A549 (cell line): ENCODE results near the gene PAM16. TPM values are rescaled to one million over a fixed set of nuclear protein-coding genes. Genes with fewer than 3 reads are reported as not detected.

Experiments
- ATAC-seq, 2 experiments: fragments of 200-7000 bp in 1 of 2; fragments of >200 bp in 1 of 2; cut with Nextera tagmentation in 1 of 2; cut with Tn5 transposase in 1 of 2; 3 replicates each; pipeline versions ENCODE4 v1.8.0 to v1.9.1; 2018 to 2020; ENCODE audit warnings: mild to moderate bottlenecking in 1 of 2, moderate library complexity in 1 of 2
- CTCF ChIA-PET: fragments of 300-600 bp; sonication (Branson Sonifier 250); formaldehyde crosslinking; extraction: SDS; loops from one replicate; lab custom pipeline; 2021; ENCODE audit warnings: antibody characterized with exemption, inconsistent platforms; lab: Yijun Ruan, JAX
- POLR2A ChIA-PET: fragments of 350-600 bp; formaldehyde crosslinking; extraction: SDS; loops from one replicate; lab custom pipeline; 2021; ENCODE audit warnings: antibody characterized with exemption, inconsistent platforms; lab: Yijun Ruan, JAX
- DNase-seq, 2 experiments: peaks; one replicate each; pipeline versions ENCODE4 v3.0.0 to v3.0.0-alpha.2; 2011 to 2016; ENCODE audit warnings: low read depth in 1 of 2, low spot score in 1 of 2
- FAIRE-seq: peaks from 2 replicates; lab custom pipeline; 2011; peaks lifted over from hg19 to GRCh38; lab: Jason Lieb, UNC
- H3K27ac ChIP-seq, 2 experiments: fragments of >200 bp; sonication (Bioruptor Twin); formaldehyde crosslinking; 3 replicates each; pipeline ENCODE4 v1.5.1; 2016 to 2017
- H3K4me1 ChIP-seq: fragments of >200 bp; sonication (Bioruptor Twin); formaldehyde crosslinking; 3 replicates; pipeline ENCODE4 v1.6.1; 2016
- H3K4me2 ChIP-seq: fragments of >200 bp; sonication (Bioruptor Twin); formaldehyde crosslinking; 3 replicates; pipeline ENCODE4 v1.6.1; 2016
- H3K4me3 ChIP-seq: fragments of >200 bp; sonication (Bioruptor Twin); formaldehyde crosslinking; 3 replicates; pipeline ENCODE4 v1.5.1; 2016
- H3K9me3 ChIP-seq: fragments of >200 bp; sonication (Bioruptor Twin); formaldehyde crosslinking; 3 replicates; pipeline ENCODE4 v1.6.1; 2016
- BCL3 ChIP-seq: fragments of >200 bp; sonication (Bioruptor Twin); formaldehyde crosslinking; IDR thresholded peaks from 3 replicates; pipeline ENCODE4 v1.6.1; 2016
- CBX2 ChIP-seq: fragments of 200-600 bp; sonication (generic); IDR thresholded peaks from 2 replicates; pipeline ENCODE4 v1.6.1; 2016; ENCODE audit warnings: low read depth, mild to moderate bottlenecking, borderline replicate concordance
- EHMT2 ChIP-seq: fragments of 200-600 bp; sonication (generic); IDR thresholded peaks from 2 replicates; pipeline ENCODE4 v1.6.1; 2016; ENCODE audit warnings: antibody characterized with exemption, low read depth, mild to moderate bottlenecking, moderate library complexity
- EP300 ChIP-seq, 2 experiments: fragments of >200 bp; sonication (Bioruptor Twin); formaldehyde crosslinking; IDR thresholded peaks; 2 replicates in 1 of 2; 3 replicates in 1 of 2; pipeline ENCODE4 v1.6.1; 2016 to 2017
- FOSL2 ChIP-seq, 2 experiments: fragments of 450-650 bp in 1 of 2; fragments of >200 bp in 1 of 2; sonication (Bioruptor Twin) in 1 of 2; formaldehyde crosslinking; IDR thresholded peaks; 2 replicates each; pipeline versions ENCODE4 v1.5.0 to v1.6.1; 2016 to 2020; ENCODE audit warnings: mild to moderate bottlenecking in 1 of 2, moderate library complexity in 1 of 2
- HDAC2 ChIP-seq: fragments of 200-600 bp; sonication (generic); IDR thresholded peaks from 2 replicates; pipeline ENCODE4 v1.6.1; 2016
- HOXA7 ChIP-seq: fragments of 250-450 bp; sonication (Bioruptor Pico); IDR thresholded peaks from 2 replicates; pipeline ENCODE4 v1.5.0; 2020; ENCODE audit warnings: mild to moderate bottlenecking, moderate library complexity
- KDM5A ChIP-seq: fragments of 200-600 bp; sonication (generic); IDR thresholded peaks from 2 replicates; pipeline ENCODE4 v1.6.1; 2016; ENCODE audit warnings: antibody characterized with exemption, mild to moderate bottlenecking
- MAX ChIP-seq: IDR thresholded peaks from 2 replicates; pipeline ENCODE4 v1.6.1; 2012
- MAZ ChIP-seq: fragments of 150-350 bp; IDR thresholded peaks from 2 replicates; pipeline ENCODE4 v1.6.1; 2014; ENCODE audit warnings: antibody characterized with exemption, low read depth, low read length, borderline replicate concordance
- NPAS2 ChIP-seq: fragments of 250-450 bp; sonication (Bioruptor Pico); IDR thresholded peaks from 2 replicates; pipeline ENCODE4 v1.8.0; 2022; ENCODE audit warnings: mild to moderate bottlenecking, moderate library complexity, borderline replicate concordance
- TFCP2L1 ChIP-seq: fragments of 250-450 bp; sonication (Bioruptor Pico); IDR thresholded peaks from 2 replicates; pipeline ENCODE4 v1.5.0; 2021; ENCODE audit warnings: mild to moderate bottlenecking
- USF2 ChIP-seq: fragments of 450-650 bp; IDR thresholded peaks from 2 replicates; pipeline ENCODE4 v1.6.1; 2014; ENCODE audit warnings: antibody characterized with exemption
- WGBS: methylation state at CpG from one replicate; pipeline ENCODE4 v1.1.6; 2017; ENCODE audit errors: missing lambda C conversion rate; 5-methylcytosine and 5-hydroxymethylcytosine counted together
- polyA plus RNA-seq, 4 experiments: library from polyadenylated mRNA; depleted of rRNA in 3 of 4; stranded (reverse); fragments of >200 nt; fragmentation: RNase III in 1 of 4; extraction: RNeasy Plus Mini Kit Qiagen cat#74134 plus additional on column Dnase treatment in 1 of 4; gene quantifications; 2 replicates in 3 of 4; 3 replicates in 1 of 4; pipeline ENCODE4 v1.2.3, GENCODE V29; 2011 to 2017

PAM16 gene
- polyA plus RNA-seq, 2 of the 4 experiments (the other 2 are of a cell fraction): 55.1 to 59.1 TPM

GRCh38 chr16:4387781-4388180 lies 36.7 kb upstream of the PAM16 start (continued):
- TF ChIP-seq EP300 (IDR thresholded peaks at IDR 0.05): no peak
- TF ChIP-seq USF2: no peak
- no peak for TF ChIP-seq KDM5A
- TF ChIP-seq NPAS2 (CRISPR knock-in tag): no peak

GRCh38 chr16:4386951-4387565 lies 35.9 kb upstream of the PAM16 start:
- peak overlapping the region in 1 of 2 experiments; percentile 26; a peak in 1 of 6 replicates for H3K27ac ChIP-seq
- H3K4me3 ChIP-seq: no peak overlapping the region
- no peak for ATAC-seq
- ChIA-PET POLR2A (no interaction called here), CTCF (interaction anchor here (0.6 to 32.6 kb wide), 8 partner anchors 12 to 700 kb away, joined by 3 to 833 read pairs (median 4); partner anchors contain the start of gene VASN)
- no peak overlapping the region for H3K4me2 ChIP-seq
- DNase-seq: no peak
- H3K9me3 ChIP-seq: no peaks in the 10 kb centered on the region
- no peak for TF ChIP-seq HOXA7 (CRISPR knock-in tag)
- TF ChIP-seq FOSL2 (IDR thresholded peaks at IDR 0.05): no peak
- TF ChIP-seq FOSL2 (CRISPR knock-in tag; IDR thresholded peaks at IDR 0.05): peak; percentile 29; the same call in 1 of the 2 replicates
- TF ChIP-seq, all 56 proteins: peak for 1
- 90% methylated on average over 10 of the region's 10 CpGs for WGBS
- H3K4me1 ChIP-seq: peaks cover 12% of the 10 kb centered on the region; the same call in 2 of the 3 replicates
- FAIRE-seq: no peak

- Histone ChIP-seq H3K27ac (no peak overlapping the region), H3K4me3 (no peak overlapping the region), H3K9me3 (no peaks in the 10 kb centered on the region), H3K4me2 (no peak overlapping the region), H3K4me1 (peaks cover 12% of the 10 kb centered on the region; the same call in 2 of the 3 replicates)
- ChIA-PET CTCF (interaction anchor here (0.6 to 32.6 kb wide), 5 partner anchors 11 to 40 kb away, joined by 3 to 833 read pairs (median 6); partner anchors contain the start of gene VASN), POLR2A (no interaction called here)
- WGBS: 64% methylated on average over 8 of the region's 8 CpGs
- no peak for DNase-seq
- peak; percentile 44 to 63; a peak in 4 of 6 replicates for ATAC-seq
- no peak for TF ChIP-seq MAZ
- TF ChIP-seq CBX2: no peak
- no peak for TF ChIP-seq MAX
- no peak for TF ChIP-seq EHMT2
- no peak for TF ChIP-seq TFCP2L1 (CRISPR knock-in tag)
- no peak for TF ChIP-seq BCL3
- FAIRE-seq: no peak
These were observed 35.3 kb upstream of the PAM16 start for GRCh38 chr16:4386451-4386805.

- Histone ChIP-seq H3K4me2 (no peak overlapping the region), H3K27ac (no peak overlapping the region), H3K4me1 (peaks cover 12% of the 10 kb centered on the region; the same call in 2 of the 3 replicates)
- peak in 1 of 2 experiments; percentile 2; a peak in 2 of 6 replicates for ATAC-seq
- FAIRE-seq: no peak
- ChIA-PET POLR2A (no interaction called here), CTCF (interaction anchor here (0.6 to 32.6 kb wide), 6 partner anchors 11 to 56 kb away, joined by 3 to 833 read pairs (median 6); partner anchors contain the start of gene VASN)
- WGBS: 77% methylated on average over 9 of the region's 11 CpGs
- TF ChIP-seq KDM5A (no peak), HDAC2 (no peak), FOSL2 (IDR thresholded peaks at IDR 0.05) (no peak), FOSL2 (CRISPR knock-in tag; IDR thresholded peaks at IDR 0.05) (no peak), MAZ (no peak)
- TF ChIP-seq, all 56 proteins: peak for 0
- DNase-seq: no peak
- Histone ChIP-seq H3K4me3 (no peak overlapping the region), H3K9me3 (no peaks in the 10 kb centered on the region)
These were observed 34.8 kb upstream of the PAM16 start for GRCh38 chr16:4385789-4386450.
